Caco-2 (cell line): ENCODE data around the gene PHACTR1. TPM values are rescaled to one million over a fixed set of nuclear protein-coding genes. Genes with fewer than 3 reads are reported as not detected.

ENCODE experiments used
- BruUV-seq: library from RNA; stranded (reverse); fragments of 400-500 nt; replicated peaks from 2 replicates; lab custom pipeline; 2021; lab: Mats Ljungman, UMichigan
- CTCF ChIA-PET: fragments of 300-600 bp; sonication (Branson Sonifier 250); formaldehyde crosslinking; loops from one replicate; lab custom pipeline; 2022; ENCODE audit warnings: antibody characterized with exemption; lab: Charles Lee
- POLR2A ChIA-PET: fragments of 300-600 bp; sonication (Branson Sonifier 250); formaldehyde crosslinking; loops from one replicate; lab custom pipeline; 2022; ENCODE audit warnings: antibody characterized with exemption; lab: Charles Lee
- DNase-seq, 2 experiments: peaks; one replicate each; pipeline versions ENCODE4 v3.0.0 to v3.0.0-alpha.2; 2020 to 2022
- H3K27me3 ChIP-seq: replicated peaks from 2 replicates; pipeline ENCODE4 v1.6.0; 2011; ENCODE audit warnings: low read length; ENCODE audit not compliant: control insufficient read depth, insufficient read depth
- H3K36me3 ChIP-seq: 2 replicates; pipeline ENCODE4 v1.5.1; 2011; ENCODE audit warnings: low read length; ENCODE audit not compliant: control insufficient read depth, insufficient read depth
- H3K4me1 ChIP-seq: fragments of 250-450 bp; sonication (Bioruptor Pico); 2 replicates; pipeline ENCODE4 v1.5.1; 2020; ENCODE audit warnings: mild to moderate bottlenecking
- H3K4me3 ChIP-seq: 2 replicates; pipeline ENCODE4 v1.5.1; 2011; ENCODE audit warnings: low read depth, mild to moderate bottlenecking, control low read depth, low read length
- H3K9me3 ChIP-seq: fragments of 250-450 bp; sonication (Bioruptor Pico); 2 replicates; pipeline ENCODE4 v1.5.1; 2020; ENCODE audit warnings: mild to moderate bottlenecking, moderate library complexity
- H3K27ac Mint-ChIP-seq: one replicate; pipeline ENCODE4 v1.8.0; 2022; ENCODE audit warnings: mixed read lengths; ENCODE audit not compliant: unreplicated experiment
- H3K27me3 Mint-ChIP-seq: one replicate; pipeline ENCODE4 v1.8.0; 2022; ENCODE audit warnings: mixed read lengths; ENCODE audit not compliant: insufficient read depth, unreplicated experiment
- H3K36me3 Mint-ChIP-seq: one replicate; pipeline ENCODE4 v1.8.0; 2022; ENCODE audit warnings: mild to moderate bottlenecking, mixed read lengths; ENCODE audit not compliant: insufficient read depth, unreplicated experiment
- H3K4me1 Mint-ChIP-seq: one replicate; pipeline ENCODE4 v1.8.0; 2022; ENCODE audit warnings: low read depth, mixed read lengths; ENCODE audit not compliant: unreplicated experiment
- H3K4me3 Mint-ChIP-seq: one replicate; pipeline ENCODE4 v1.8.0; 2022; ENCODE audit warnings: mild to moderate bottlenecking, moderate library complexity, mixed read lengths; ENCODE audit not compliant: unreplicated experiment
- H3K9me3 Mint-ChIP-seq: one replicate; pipeline ENCODE4 v1.8.0; 2022; ENCODE audit warnings: mixed read lengths; ENCODE audit not compliant: unreplicated experiment
- intact Hi-C: fragments of 100-400 bp; cut with micrococcal nuclease; formaldehyde crosslinking; loops from one replicate; pipeline ENCODE4 v1.10.0; 2022; ENCODE audit not compliant: unreplicated experiment
- total RNA-seq: library from RNA; stranded (reverse); gene quantifications from 2 replicates; pipeline ENCODE4 v1.2.3, GENCODE V29; 2022
- TF ChIP-seq, protein P1 (sequence below), 2 experiments: fragments of 200-600 bp in 1 of 2; IDR thresholded peaks; 1 replicate in 1 of 2; 2 replicates in 1 of 2; pipeline versions ENCODE4 v1.5.1 to v1.8.0; 2011 to 2022; ENCODE audit warnings: antibody characterized with exemption in 1 of 2, control low read depth in 1 of 2, inconsistent platforms in 1 of 2, low read depth in 1 of 2, low read length in 1 of 2, mild to moderate bottlenecking in 1 of 2, moderate library complexity in 1 of 2; ENCODE audit not compliant: insufficient read depth in 1 of 2, severe bottlenecking in 1 of 2, unreplicated experiment in 1 of 2

PHACTR1 gene
- total RNA-seq, 1 experiment from 2014 or later, result 0.41 TPM

DNA sequence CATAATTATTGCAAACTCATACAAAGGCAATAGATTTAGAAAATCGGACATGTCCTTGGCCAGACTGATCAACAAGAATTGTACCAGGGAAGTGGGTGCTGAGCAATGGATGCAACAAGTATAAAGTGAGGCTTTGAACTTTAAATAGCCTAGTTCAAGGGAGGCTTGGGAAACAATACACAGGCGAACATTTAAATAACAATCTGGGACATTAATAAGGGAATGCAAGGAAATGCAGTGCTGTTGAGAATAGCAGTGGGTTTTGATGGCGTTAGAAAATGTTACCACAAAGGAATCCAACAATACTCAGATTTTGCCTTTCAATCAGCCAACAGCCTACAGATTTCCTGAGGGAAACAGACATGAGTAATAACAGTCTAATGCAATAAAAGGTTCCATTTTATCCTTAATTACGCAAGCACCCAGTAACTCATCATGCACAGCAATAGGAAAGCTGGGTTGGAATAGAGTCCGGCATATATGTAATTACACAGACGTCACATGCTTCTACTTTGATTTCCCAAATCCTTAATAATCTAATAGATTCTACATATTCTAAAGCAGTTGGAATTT is 134.6 kb downstream of the PHACTR1 start:
- Histone ChIP-seq H3K36me3 (no peaks in the 10 kb centered on the region), H3K9me3 (no peaks in the 10 kb centered on the region), H3K4me3 (no peak overlapping the region), H3K4me1 (no peaks in the 10 kb centered on the region), H3K27me3 (no peaks in the 10 kb centered on the region; the same call in none of the 2 replicates)
- peaks cover 23% of the 10 kb centered on the region for H3K27me3 Mint-ChIP-seq
- DNase-seq, result no peak
- H3K4me3 Mint-ChIP-seq, result no peak overlapping the region
- no peaks in the 10 kb centered on the region for H3K36me3 Mint-ChIP-seq
- no peaks in the 10 kb centered on the region for H3K9me3 Mint-ChIP-seq
- H3K27ac Mint-ChIP-seq, result no peak overlapping the region
- ChIA-PET CTCF (no interaction called here), POLR2A (no interaction called here)
- no peaks in the 10 kb centered on the region for H3K4me1 Mint-ChIP-seq
- TF ChIP-seq, protein P1, sequence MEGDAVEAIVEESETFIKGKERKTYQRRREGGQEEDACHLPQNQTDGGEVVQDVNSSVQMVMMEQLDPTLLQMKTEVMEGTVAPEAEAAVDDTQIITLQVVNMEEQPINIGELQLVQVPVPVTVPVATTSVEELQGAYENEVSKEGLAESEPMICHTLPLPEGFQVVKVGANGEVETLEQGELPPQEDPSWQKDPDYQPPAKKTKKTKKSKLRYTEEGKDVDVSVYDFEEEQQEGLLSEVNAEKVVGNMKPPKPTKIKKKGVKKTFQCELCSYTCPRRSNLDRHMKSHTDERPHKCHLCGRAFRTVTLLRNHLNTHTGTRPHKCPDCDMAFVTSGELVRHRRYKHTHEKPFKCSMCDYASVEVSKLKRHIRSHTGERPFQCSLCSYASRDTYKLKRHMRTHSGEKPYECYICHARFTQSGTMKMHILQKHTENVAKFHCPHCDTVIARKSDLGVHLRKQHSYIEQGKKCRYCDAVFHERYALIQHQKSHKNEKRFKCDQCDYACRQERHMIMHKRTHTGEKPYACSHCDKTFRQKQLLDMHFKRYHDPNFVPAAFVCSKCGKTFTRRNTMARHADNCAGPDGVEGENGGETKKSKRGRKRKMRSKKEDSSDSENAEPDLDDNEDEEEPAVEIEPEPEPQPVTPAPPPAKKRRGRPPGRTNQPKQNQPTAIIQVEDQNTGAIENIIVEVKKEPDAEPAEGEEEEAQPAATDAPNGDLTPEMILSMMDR (IDR thresholded peaks at IDR 0.05; ENCODE audit: insufficient read depth in 1 of 2, low read depth in 1 of 2, low read length in 1 of 2, severe bottlenecking in 1 of 2, unreplicated experiment in 1 of 2), result no peak
- no TSS peak for BruUV-seq
- intact Hi-C loops, result no loop called here

DNA sequence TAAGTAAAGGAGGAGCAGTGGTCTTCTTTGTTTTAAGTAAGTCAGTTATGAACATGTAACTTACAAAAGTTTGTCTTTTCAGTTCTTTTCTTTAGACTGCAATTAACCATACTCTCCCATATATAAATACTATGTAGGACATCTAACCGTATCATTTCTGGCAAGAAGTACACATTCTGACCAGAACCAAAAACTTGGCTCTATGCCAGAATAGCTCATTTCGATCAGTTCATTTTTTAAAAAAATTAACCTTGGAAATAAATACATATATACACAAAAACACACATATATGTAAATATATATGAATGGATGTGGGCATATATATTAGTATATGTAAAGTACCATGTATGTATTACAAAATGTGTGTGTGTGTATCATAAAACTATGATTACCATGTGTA is 145.0 kb downstream of the PHACTR1 start:
- H3K36me3 Mint-ChIP-seq, result no peaks in the 10 kb centered on the region
- no peak for DNase-seq
- no peaks in the 10 kb centered on the region for H3K4me1 Mint-ChIP-seq
- no peaks in the 10 kb centered on the region for H3K9me3 Mint-ChIP-seq
- no peak overlapping the region for H3K4me3 Mint-ChIP-seq
- Histone ChIP-seq H3K9me3 (no peaks in the 10 kb centered on the region), H3K36me3 (no peaks in the 10 kb centered on the region), H3K4me1 (no peaks in the 10 kb centered on the region), H3K4me3 (no peak overlapping the region), H3K27me3 (no peaks in the 10 kb centered on the region; the same call in 1 of the 2 replicates)
- ChIA-PET CTCF (interaction anchor here (0.6 kb wide), 1 partner anchor 8 kb away, joined by 4 read pairs; no protein-coding TSS in a partner anchor), POLR2A (no interaction called here)
- peaks cover 21% of the 10 kb centered on the region for H3K27me3 Mint-ChIP-seq
- no TSS peak for BruUV-seq
- no peak overlapping the region for H3K27ac Mint-ChIP-seq
- intact Hi-C loops, result no loop called here
- TF ChIP-seq, protein P1 (IDR thresholded peaks at IDR 0.05; ENCODE audit: insufficient read depth in 1 of 2, low read depth in 1 of 2, low read length in 1 of 2, severe bottlenecking in 1 of 2, unreplicated experiment in 1 of 2), result no peak

DNA sequence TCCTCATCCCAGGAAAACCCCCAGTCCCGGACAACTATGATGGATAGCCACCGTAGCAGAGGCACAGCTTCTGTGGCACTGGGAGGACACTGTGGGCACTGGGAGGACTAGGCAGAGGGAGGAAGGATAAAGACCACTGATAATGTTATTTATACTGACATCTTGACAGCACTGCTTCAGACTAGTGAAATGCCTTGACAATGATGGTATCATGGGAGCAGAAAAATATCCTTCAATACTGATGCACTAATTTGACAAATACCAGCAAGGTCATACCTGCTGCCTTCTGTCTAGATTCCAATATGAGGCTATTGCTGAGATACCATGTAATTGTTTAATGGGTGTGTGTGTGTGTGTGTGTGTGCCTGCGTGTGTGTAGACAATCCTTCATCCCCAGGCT is 148.6 kb downstream of the PHACTR1 start:
- Histone ChIP-seq H3K4me1 (no peaks in the 10 kb centered on the region), H3K4me3 (no peak overlapping the region), H3K36me3 (no peaks in the 10 kb centered on the region), H3K27me3 (no peaks in the 10 kb centered on the region), H3K9me3 (no peaks in the 10 kb centered on the region)
- no TSS peak for BruUV-seq
- intact Hi-C loops, result no loop called here
- POLR2A ChIA-PET, result no interaction called here
- CTCF ChIA-PET, result no interaction called here
- TF ChIP-seq, protein P1 (IDR thresholded peaks at IDR 0.05; ENCODE audit: insufficient read depth in 1 of 2, low read depth in 1 of 2, low read length in 1 of 2, severe bottlenecking in 1 of 2, unreplicated experiment in 1 of 2), result no peak
- no peaks in the 10 kb centered on the region for H3K9me3 Mint-ChIP-seq
- H3K27ac Mint-ChIP-seq, result no peak overlapping the region
- no peak for DNase-seq
- H3K27me3 Mint-ChIP-seq, result peaks cover 18% of the 10 kb centered on the region
- no peak overlapping the region for H3K4me3 Mint-ChIP-seq
- no peaks in the 10 kb centered on the region for H3K36me3 Mint-ChIP-seq
- H3K4me1 Mint-ChIP-seq, result no peaks in the 10 kb centered on the region
